Hepatocyte (in vitro differentiated cells): ENCODE results near the gene CEP164.

Source experiments
- CTCF ChIP-seq: fragments of 200-600 bp; sonication (generic); IDR thresholded peaks from 2 replicates; pipeline ENCODE4 v1.5.1; 2016; ENCODE audit warnings: antibody characterized with exemption, mild to moderate bottlenecking; ENCODE audit not compliant: poor library complexity
- EZH2 ChIP-seq: fragments of 200-600 bp; sonication (generic); IDR thresholded peaks from 2 replicates; pipeline ENCODE4 v1.6.1; 2016; ENCODE audit warnings: antibody characterized with exemption, mild to moderate bottlenecking, borderline replicate concordance

GRCh38 chr11:117303646-117304315, 23.9 kb upstream of the CEP164 start:
- TF ChIP-seq EZH2: no peak
- no peak for TF ChIP-seq CTCF
